Subcutaneous abdominal adipose tissue (tissue), 5 donors: ENCODE data around the gene LARGE2.

Experiments
- H3K27ac ChIP-seq: one replicate; pipeline ENCODE4 v1.7.0; 2013; ENCODE audit warnings: low read depth, mild to moderate bottlenecking, inconsistent platforms, low read length, moderate library complexity
- H3K27me3 ChIP-seq, 5 donors: one replicate each; pipeline ENCODE4 v1.7.0; 2013; ENCODE audit warnings: low read length in 5 of 5, inconsistent platforms in 1 of 5; ENCODE audit not compliant: control insufficient read depth in 5 of 5, insufficient read depth in 4 of 5
- H3K36me3 ChIP-seq, 5 donors: one replicate each; pipeline ENCODE4 v1.7.0; 2013; ENCODE audit warnings: low read length in 5 of 5; ENCODE audit not compliant: control insufficient read depth in 5 of 5, insufficient read depth in 5 of 5
- H3K4me1 ChIP-seq, 5 donors: one replicate each; pipeline ENCODE4 v1.7.0; 2013; ENCODE audit warnings: low read length in 5 of 5, mild to moderate bottlenecking in 3 of 5, moderate library complexity in 1 of 5; ENCODE audit not compliant: control insufficient read depth in 5 of 5, insufficient read depth in 5 of 5
- H3K4me3 ChIP-seq, 5 donors: one replicate each; pipeline ENCODE4 v1.7.0; 2013; ENCODE audit warnings: low read length in 5 of 5, low read depth in 1 of 5
- H3K9ac ChIP-seq, 5 donors: one replicate each; pipeline ENCODE4 v1.7.0; 2013; ENCODE audit warnings: low read length in 5 of 5, mild to moderate bottlenecking in 4 of 5, moderate library complexity in 3 of 5
- H3K9me3 ChIP-seq, 5 donors: one replicate each; pipeline ENCODE4 v1.7.0; 2013; ENCODE audit warnings: low read length in 5 of 5; ENCODE audit not compliant: control insufficient read depth in 5 of 5
- donor health status: healthy.
- donor health status: healthy.
- donor health status: healthy.
- donor health status: healthy.
- donor health status: healthy.

LARGE2 gene

GRCh38 chr11:45922425-45923082, at the start of gene LARGE2:
Gene LARGE2 (plus strand): TSS chr11:45922656. CDS start chr11:45922883, 227 bp downstream.
- peak within 1 kb of the TSS in 4 of 5 donors; percentile 17 to 52 (median 24) for H3K4me3 ChIP-seq
- H3K36me3 ChIP-seq = no peaks in the 10 kb centered on the region
- H3K4me1 ChIP-seq = peaks cover 0 to 41% (median 20%) of the 10 kb centered on the region in 5 donors
- H3K27ac ChIP-seq = no peak within 1 kb of the TSS
- no peak within 1 kb of the TSS for H3K9ac ChIP-seq
- H3K9me3 ChIP-seq = no peaks in the 10 kb centered on the region
- H3K27me3 ChIP-seq = peaks cover 18 to 29% (median 24%) of the 10 kb centered on the region in 5 donors

- no peaks in the 10 kb centered on the region for H3K27me3 ChIP-seq
- H3K9me3 ChIP-seq = no peaks in the 10 kb centered on the region
- no peak overlapping the region for H3K9ac ChIP-seq
- H3K27ac ChIP-seq = no peak overlapping the region
- no peak overlapping the region for H3K4me3 ChIP-seq
- H3K4me1 ChIP-seq = peaks cover 0 to 11% (median 5%) of the 10 kb centered on the region in 5 donors
- H3K36me3 ChIP-seq = peaks cover 36 to 97% (median 85%) of the 10 kb centered on the region in 5 donors
Observed at GRCh38 chr11:45876401-45876800, 46.1 kb upstream of the LARGE2 start.

DNA sequence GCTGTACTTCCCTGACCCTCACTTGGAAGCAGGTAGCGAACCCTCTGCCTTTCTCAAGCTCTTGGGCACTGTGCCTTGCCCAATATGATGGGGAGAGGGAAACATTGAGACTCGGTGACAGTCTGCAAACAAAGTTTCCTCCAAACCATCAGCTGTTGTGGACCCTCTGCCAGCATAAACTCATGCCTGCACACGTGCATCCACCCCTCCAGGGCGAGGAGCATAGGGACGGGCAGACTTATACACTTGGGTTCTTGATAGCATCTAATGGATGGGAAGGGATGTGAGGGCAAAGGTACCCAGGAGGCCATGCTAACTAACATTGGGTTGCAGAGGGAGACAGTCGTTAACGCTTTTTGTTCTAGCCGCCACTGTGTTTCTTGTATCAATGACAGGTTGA, 45.2 kb upstream of the LARGE2 start:
- H3K9ac ChIP-seq = no peak overlapping the region
- H3K27ac ChIP-seq = no peak overlapping the region
- H3K4me1 ChIP-seq = peaks cover 0 to 11% (median 5%) of the 10 kb centered on the region in 5 donors
- no peak overlapping the region for H3K4me3 ChIP-seq
- H3K36me3 ChIP-seq = peaks cover 36 to 97% (median 85%) of the 10 kb centered on the region in 5 donors
- H3K27me3 ChIP-seq = no peaks in the 10 kb centered on the region
- H3K9me3 ChIP-seq = no peaks in the 10 kb centered on the region

- Histone ChIP-seq H3K4me3 (no peak overlapping the region), H3K9me3 (no peaks in the 10 kb centered on the region), H3K36me3 (peaks cover 36 to 97% (median 86%) of the 10 kb centered on the region in 5 donors), H3K9ac (no peak overlapping the region), H3K4me1 (peaks cover 0 to 11% (median 5%) of the 10 kb centered on the region in 5 donors), H3K27ac (no peak overlapping the region), H3K27me3 (no peaks in the 10 kb centered on the region)
Observed at GRCh38 chr11:45877845-45878244, 44.6 kb upstream of the LARGE2 start.

DNA sequence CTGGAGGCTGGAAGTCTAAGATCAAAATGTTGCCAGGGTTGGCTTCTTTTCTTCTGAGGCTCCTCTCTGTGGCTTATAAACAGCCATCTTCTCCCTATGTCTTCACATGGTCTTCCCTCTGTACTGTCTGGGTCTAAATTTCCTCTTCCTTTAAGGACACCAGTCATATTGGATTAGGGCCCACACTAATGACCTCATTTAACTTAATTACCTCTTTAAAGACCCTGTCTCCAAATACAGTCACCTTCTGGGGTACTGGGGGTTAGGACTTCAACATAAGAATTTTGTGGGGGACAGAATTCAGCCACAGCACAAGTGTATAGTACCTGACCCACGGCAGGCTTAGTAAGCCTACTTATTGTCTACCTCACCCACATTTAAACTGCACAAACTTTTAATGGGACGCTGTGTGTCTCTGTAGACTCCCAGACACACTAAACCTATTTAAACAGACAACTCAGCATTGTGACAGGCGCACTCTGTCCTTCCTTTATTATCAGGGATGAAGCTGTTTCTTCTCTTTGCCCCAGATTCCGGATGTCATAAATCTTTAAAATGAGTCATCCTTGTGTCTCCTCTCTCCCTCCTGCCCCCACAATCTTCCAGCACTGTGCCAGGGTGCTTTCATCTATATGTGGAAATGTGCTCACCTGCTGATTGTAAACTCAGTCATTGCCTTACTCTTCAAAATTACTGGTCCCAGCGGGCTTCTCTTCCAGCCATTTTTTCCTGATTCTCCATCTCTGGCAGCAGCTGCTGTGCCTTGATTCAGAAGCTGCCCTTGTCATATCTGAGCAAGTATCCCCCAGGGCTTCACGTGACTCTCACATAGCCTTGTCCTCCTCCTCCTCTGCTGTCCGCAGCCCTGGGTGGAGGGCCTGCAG, 42.4 kb upstream of the LARGE2 start:
- H3K36me3 ChIP-seq = peaks cover 30 to 82% (median 76%) of the 10 kb centered on the region in 5 donors
- no peaks in the 10 kb centered on the region for H3K9me3 ChIP-seq
- no peak overlapping the region for H3K4me3 ChIP-seq
- H3K9ac ChIP-seq = no peak overlapping the region
- H3K27ac ChIP-seq = peak overlapping the region; percentile 61
- H3K27me3 ChIP-seq = no peaks in the 10 kb centered on the region
- H3K4me1 ChIP-seq = peaks cover 0 to 15% (median 6%) of the 10 kb centered on the region in 5 donors

- H3K9me3 ChIP-seq = no peaks in the 10 kb centered on the region
- no peaks in the 10 kb centered on the region for H3K27me3 ChIP-seq
- peaks cover 24 to 73% (median 66%) of the 10 kb centered on the region in 5 donors for H3K36me3 ChIP-seq
- H3K4me1 ChIP-seq = peaks cover 0 to 21% (median 10%) of the 10 kb centered on the region in 5 donors
- H3K27ac ChIP-seq = peak overlapping the region; percentile 61
- H3K9ac ChIP-seq = no peak overlapping the region
- H3K4me3 ChIP-seq = no peak overlapping the region
Observed at GRCh38 chr11:45880772-45881570, 41.5 kb upstream of the LARGE2 start.

GRCh38 chr11:45881708-45882368, 40.6 kb upstream of the LARGE2 start:
- Histone ChIP-seq H3K36me3 (peaks cover 20 to 64% (median 58%) of the 10 kb centered on the region in 5 donors), H3K9ac (no peak overlapping the region), H3K27ac (no peak overlapping the region)

GRCh38 chr11:45884596-45885185, 37.8 kb upstream of the LARGE2 start:
- Histone ChIP-seq H3K9ac (no peak overlapping the region), H3K9me3 (no peaks in the 10 kb centered on the region), H3K27me3 (no peaks in the 10 kb centered on the region), H3K4me1 (peaks cover 0 to 19% (median 11%) of the 10 kb centered on the region in 5 donors), H3K27ac (no peak overlapping the region), H3K36me3 (peaks cover 4 to 39% (median 38%) of the 10 kb centered on the region in 5 donors), H3K4me3 (peak overlapping the region in 4 of 5 donors; percentile 48 to 58 (median 52))

More at GRCh38 chr11:45881708-45882368, 40.6 kb upstream of the LARGE2 start:
- Histone ChIP-seq H3K27me3 (no peaks in the 10 kb centered on the region), H3K9me3 (no peaks in the 10 kb centered on the region), H3K4me1 (peaks cover 0 to 21% (median 11%) of the 10 kb centered on the region in 5 donors), H3K4me3 (no peak overlapping the region)
